ENCODE results near the gene CACNA2D3.

CACNA2D3 gene

DNA sequence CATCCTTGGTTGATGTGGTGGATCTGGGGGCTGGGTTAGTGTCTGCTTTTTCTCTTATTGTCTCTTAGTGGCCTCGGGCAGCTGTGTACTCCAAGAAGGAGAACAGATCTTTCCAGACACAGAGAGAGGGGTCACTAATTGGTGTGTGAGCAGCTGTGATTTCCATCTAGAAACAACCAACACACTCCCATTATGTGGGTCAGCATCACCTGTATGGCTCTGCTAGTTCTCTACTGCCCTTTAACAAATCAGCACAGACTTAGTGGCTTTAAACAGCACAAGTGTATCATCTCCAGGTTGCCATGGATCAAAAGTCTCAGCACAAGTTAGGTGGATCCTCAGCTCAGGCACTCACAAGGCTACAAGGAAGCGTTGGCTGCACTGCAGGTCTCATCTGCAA is 648.7 kb downstream of the CACNA2D3 start:
- WGBS, 2 experiments (ENCODE audit: insufficient coverage in 2 of 2), result 78 to 95% methylated on average over 1 of the region's 2 CpGs

DNA sequence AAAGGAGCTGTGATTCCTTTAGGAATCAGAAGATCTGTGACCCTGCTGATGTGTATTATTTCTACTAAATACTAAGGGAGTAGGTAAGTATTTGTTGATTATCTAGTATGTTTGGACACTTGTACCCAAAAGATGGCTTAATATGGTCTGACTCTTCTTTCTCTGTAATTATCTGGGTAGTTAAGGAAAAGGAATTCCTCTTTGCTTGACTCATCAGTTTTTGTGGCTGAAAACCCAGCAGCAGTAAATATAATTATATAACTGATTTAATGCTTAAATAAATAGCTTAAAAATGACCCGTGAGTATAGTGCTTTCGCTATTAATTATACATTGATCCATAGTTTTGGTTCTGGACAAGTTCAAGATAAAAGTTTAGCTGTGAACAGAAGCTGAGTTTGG is 649.7 kb downstream of the CACNA2D3 start:
- Histone ChIP-seq H3K9me3 (ENCODE audit: control insufficient read depth, low read length) (no peaks in the 10 kb centered on the region), H3K36me3 (ENCODE audit: control insufficient read depth, insufficient read depth, low read length) (no peaks in the 10 kb centered on the region), H3K4me1 (ENCODE audit: control insufficient read depth, insufficient read depth, low read length, poor library complexity, severe bottlenecking) (peaks cover 6% of the 10 kb centered on the region), H3K27ac (ENCODE audit: low read depth, low read length, severe bottlenecking) (no peak overlapping the region), H3K4me3 (ENCODE audit: extremely low read depth, insufficient read depth, low read length, poor library complexity, severe bottlenecking) (no peak overlapping the region)
- no CpG with 5 or more reads among the region's 2 CpGs for WGBS, 2 experiments (ENCODE audit: insufficient coverage in 2 of 2)

More for the DNA sequence above, 648.7 kb downstream of the CACNA2D3 start:
- no peaks in the 10 kb centered on the region for H3K36me3 ChIP-seq (ENCODE audit: control insufficient read depth, insufficient read depth, low read length)
- no peak overlapping the region for H3K27ac ChIP-seq (ENCODE audit: low read depth, low read length, severe bottlenecking)
- no peak overlapping the region for H3K4me3 ChIP-seq (ENCODE audit: extremely low read depth, insufficient read depth, low read length, poor library complexity, severe bottlenecking)
- peaks cover 6% of the 10 kb centered on the region for H3K4me1 ChIP-seq (ENCODE audit: control insufficient read depth, insufficient read depth, low read length, poor library complexity, severe bottlenecking)
- H3K9me3 ChIP-seq (ENCODE audit: control insufficient read depth, low read length), result no peaks in the 10 kb centered on the region

DNA sequence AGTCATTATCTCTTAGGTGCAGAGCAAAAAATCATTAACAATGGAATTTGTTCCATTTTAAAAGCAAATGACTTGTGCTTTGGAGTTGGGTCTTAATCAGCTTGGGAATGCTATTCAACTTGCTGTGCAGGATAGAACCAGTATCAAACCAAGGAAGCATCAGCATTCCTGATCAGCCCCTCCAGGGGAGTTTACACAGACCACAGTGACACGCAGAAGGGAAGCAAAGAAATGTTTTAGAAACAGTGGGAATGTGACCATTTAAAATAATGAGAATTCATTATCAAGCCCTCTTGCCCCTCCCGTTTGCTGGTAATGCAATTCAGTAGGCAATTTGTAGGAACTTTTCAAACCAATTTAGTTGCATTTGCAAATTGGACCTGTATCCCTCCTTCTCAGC is 650.4 kb downstream of the CACNA2D3 start:
- H3K4me3 ChIP-seq (ENCODE audit: extremely low read depth, insufficient read depth, low read length, poor library complexity, severe bottlenecking), result no peak overlapping the region
- no peaks in the 10 kb centered on the region for H3K36me3 ChIP-seq (ENCODE audit: control insufficient read depth, insufficient read depth, low read length)
- H3K27ac ChIP-seq (ENCODE audit: low read depth, low read length, severe bottlenecking), result no peak overlapping the region
- WGBS, 2 experiments (ENCODE audit: insufficient coverage in 2 of 2), result no CpG with 5 or more reads among the region's 2 CpGs
- peaks cover 6% of the 10 kb centered on the region for H3K4me1 ChIP-seq (ENCODE audit: control insufficient read depth, insufficient read depth, low read length, poor library complexity, severe bottlenecking)
- no peaks in the 10 kb centered on the region for H3K9me3 ChIP-seq (ENCODE audit: control insufficient read depth, low read length)

DNA sequence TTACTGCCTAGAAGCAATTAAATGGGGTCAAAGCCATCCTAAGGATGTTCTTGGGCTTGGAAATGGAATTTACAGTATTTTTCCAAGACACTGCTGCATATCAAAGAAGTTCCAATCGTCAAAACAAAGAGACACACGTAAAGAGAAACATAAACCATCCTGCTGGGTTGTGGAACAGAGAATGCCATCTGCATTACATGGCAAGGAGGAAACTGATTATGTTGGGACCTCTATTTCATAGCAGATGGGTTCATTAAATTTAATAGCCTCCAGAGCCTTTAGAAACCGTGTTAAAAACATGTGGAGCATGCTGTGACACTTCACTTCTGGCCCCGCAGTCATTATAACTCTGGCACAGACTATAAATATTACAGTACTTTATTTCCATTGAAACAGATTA is 650.9 kb downstream of the CACNA2D3 start:
- H3K9me3 ChIP-seq (ENCODE audit: control insufficient read depth, low read length), result no peaks in the 10 kb centered on the region
- WGBS, 2 experiments (ENCODE audit: insufficient coverage in 2 of 2), result 93% methylated on average over 3 of the region's 4 CpGs; no CpG with 5 or more reads in 1 of the 2 experiments
- H3K36me3 ChIP-seq (ENCODE audit: control insufficient read depth, insufficient read depth, low read length), result no peaks in the 10 kb centered on the region
- H3K27ac ChIP-seq (ENCODE audit: low read depth, low read length, severe bottlenecking), result no peak overlapping the region
- no peak overlapping the region for H3K4me3 ChIP-seq (ENCODE audit: extremely low read depth, insufficient read depth, low read length, poor library complexity, severe bottlenecking)
- H3K4me1 ChIP-seq (ENCODE audit: control insufficient read depth, insufficient read depth, low read length, poor library complexity, severe bottlenecking), result peaks cover 6% of the 10 kb centered on the region

DNA sequence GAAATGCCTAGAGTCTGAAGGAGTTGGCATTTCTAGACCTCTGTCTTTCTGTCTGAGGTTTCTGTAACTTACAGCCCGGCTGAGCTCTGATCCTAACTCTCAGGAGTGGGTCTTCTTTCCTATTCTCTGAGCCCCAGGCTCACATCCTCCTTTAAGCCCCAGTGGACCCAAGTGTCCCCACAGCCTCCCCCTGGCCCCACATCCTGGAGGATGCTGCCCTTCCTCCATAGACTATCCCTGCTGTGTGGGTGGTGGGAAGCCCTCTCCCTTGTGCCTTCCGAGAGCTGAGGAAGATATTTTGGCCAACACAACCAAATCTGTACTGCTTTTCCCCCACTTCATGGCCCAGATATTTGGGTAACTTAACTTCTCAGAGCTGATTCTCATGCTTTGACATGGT is 654.2 kb downstream of the CACNA2D3 start:
- Histone ChIP-seq H3K27ac (ENCODE audit: low read depth, low read length, severe bottlenecking) (no peak overlapping the region), H3K9me3 (ENCODE audit: control insufficient read depth, low read length) (no peaks in the 10 kb centered on the region), H3K4me3 (ENCODE audit: extremely low read depth, insufficient read depth, low read length, poor library complexity, severe bottlenecking) (no peak overlapping the region), H3K36me3 (ENCODE audit: control insufficient read depth, insufficient read depth, low read length) (no peaks in the 10 kb centered on the region), H3K4me1 (ENCODE audit: control insufficient read depth, insufficient read depth, low read length, poor library complexity, severe bottlenecking) (peaks cover 6% of the 10 kb centered on the region)
- WGBS, 2 experiments (ENCODE audit: insufficient coverage in 2 of 2), result 100% methylated on average over 1 of the region's 2 CpGs

DNA sequence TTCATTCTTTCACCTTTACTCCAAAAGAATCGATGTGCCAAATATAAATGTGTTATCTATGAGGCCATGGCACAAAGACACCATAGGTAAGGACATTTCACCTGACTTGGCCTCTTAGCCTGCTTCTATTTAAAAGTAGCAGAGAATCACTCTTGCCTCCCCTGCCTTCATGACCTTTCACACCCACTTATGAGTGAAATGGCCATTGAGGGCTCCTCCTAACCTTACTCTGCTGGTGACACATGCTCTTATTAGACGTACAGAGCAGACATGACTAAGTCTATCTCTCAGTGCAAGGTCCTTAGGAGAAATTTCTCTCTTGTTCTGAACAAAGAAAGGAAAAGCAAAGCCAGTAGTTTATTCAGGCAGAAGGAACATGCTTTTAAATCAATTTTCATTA is 654.8 kb downstream of the CACNA2D3 start:
- 83% methylated on average over 1 of the region's 2 CpGs; no CpG with 5 or more reads in 1 of the 2 experiments for WGBS, 2 experiments (ENCODE audit: insufficient coverage in 2 of 2)
- H3K4me3 ChIP-seq (ENCODE audit: extremely low read depth, insufficient read depth, low read length, poor library complexity, severe bottlenecking), result no peak overlapping the region
- no peak overlapping the region for H3K27ac ChIP-seq (ENCODE audit: low read depth, low read length, severe bottlenecking)
- no peaks in the 10 kb centered on the region for H3K36me3 ChIP-seq (ENCODE audit: control insufficient read depth, insufficient read depth, low read length)
- H3K9me3 ChIP-seq (ENCODE audit: control insufficient read depth, low read length), result no peaks in the 10 kb centered on the region
- H3K4me1 ChIP-seq (ENCODE audit: control insufficient read depth, insufficient read depth, low read length, poor library complexity, severe bottlenecking), result peaks cover 6% of the 10 kb centered on the region

DNA sequence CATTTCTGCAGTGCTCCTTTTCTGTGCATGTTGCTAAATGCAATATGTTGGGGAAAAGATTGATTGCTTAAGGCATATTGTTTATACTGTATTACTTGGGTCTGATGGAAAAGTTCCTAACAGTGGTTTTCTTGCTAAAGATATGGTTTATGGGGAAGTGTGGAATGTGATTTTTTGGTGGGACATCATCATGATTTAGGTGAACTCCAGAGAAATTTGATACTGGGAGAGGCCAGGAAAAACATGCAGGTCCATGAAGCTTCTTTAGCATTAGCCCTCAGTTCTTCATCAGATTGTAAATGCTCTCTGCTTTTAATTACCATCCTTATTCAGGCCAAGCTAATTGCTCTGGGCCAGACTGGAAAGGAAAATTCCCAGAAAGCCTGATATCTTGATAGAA is 658.0 kb downstream of the CACNA2D3 start:
- no peaks in the 10 kb centered on the region for H3K4me1 ChIP-seq (ENCODE audit: control insufficient read depth, insufficient read depth, low read length, poor library complexity, severe bottlenecking)
- no peak overlapping the region for H3K4me3 ChIP-seq (ENCODE audit: extremely low read depth, insufficient read depth, low read length, poor library complexity, severe bottlenecking)

DNA sequence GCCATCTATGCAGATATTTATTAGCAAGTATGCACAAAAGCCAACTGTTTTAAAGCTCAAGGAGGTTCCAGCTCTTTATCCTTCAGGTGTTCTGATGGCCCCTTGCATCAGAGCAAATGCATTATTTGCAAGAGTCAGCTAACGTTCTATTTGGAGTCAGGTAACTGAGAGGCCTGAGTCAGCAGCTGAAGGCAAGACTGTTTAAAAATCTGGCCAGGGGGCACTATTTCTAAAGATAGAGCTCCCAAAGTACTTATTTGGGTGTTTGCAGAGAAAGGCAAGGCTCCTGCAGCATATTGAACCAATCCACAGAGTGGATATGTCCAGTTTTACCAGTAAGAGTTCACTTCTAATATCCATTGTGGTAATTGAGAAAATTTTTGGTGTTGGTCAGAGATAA is 659.4 kb downstream of the CACNA2D3 start:
- Histone ChIP-seq H3K36me3 (ENCODE audit: control insufficient read depth, insufficient read depth, low read length) (no peaks in the 10 kb centered on the region), H3K27ac (ENCODE audit: low read depth, low read length, severe bottlenecking) (no peak overlapping the region), H3K4me3 (ENCODE audit: extremely low read depth, insufficient read depth, low read length, poor library complexity, severe bottlenecking) (no peak overlapping the region), H3K4me1 (ENCODE audit: control insufficient read depth, insufficient read depth, low read length, poor library complexity, severe bottlenecking) (no peaks in the 10 kb centered on the region), H3K9me3 (ENCODE audit: control insufficient read depth, low read length) (no peaks in the 10 kb centered on the region)
- WGBS, 2 experiments (ENCODE audit: insufficient coverage in 2 of 2), result 100% methylated on average over 1 of the region's 1 CpG; no CpG with 5 or more reads in 1 of the 2 experiments

More for the DNA sequence above, 658.0 kb downstream of the CACNA2D3 start:
- H3K36me3 ChIP-seq (ENCODE audit: control insufficient read depth, insufficient read depth, low read length), result no peaks in the 10 kb centered on the region
- H3K27ac ChIP-seq (ENCODE audit: low read depth, low read length, severe bottlenecking), result no peak overlapping the region
- H3K9me3 ChIP-seq (ENCODE audit: control insufficient read depth, low read length), result no peaks in the 10 kb centered on the region

DNA sequence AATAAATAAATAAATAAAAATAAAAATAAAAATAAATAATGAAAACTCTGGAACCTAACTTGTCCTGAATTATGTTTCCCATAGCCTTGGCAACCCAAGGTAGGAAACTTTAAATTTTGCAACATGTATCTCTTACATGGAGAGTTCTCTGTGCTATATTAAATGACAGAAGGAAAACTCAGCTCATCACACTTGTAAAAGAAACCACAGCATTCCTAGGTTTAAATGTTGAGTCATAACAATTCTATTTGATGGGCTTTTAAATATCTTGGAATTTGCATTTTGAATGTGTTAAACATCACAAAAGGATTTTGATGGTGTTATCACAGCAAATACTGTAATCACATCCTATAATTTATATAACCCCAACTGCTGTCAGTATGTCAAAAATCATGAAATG is 661.3 kb downstream of the CACNA2D3 start:
- no peak overlapping the region for H3K4me3 ChIP-seq (ENCODE audit: extremely low read depth, insufficient read depth, low read length, poor library complexity, severe bottlenecking)
- no peaks in the 10 kb centered on the region for H3K36me3 ChIP-seq (ENCODE audit: control insufficient read depth, insufficient read depth, low read length)
- H3K4me1 ChIP-seq (ENCODE audit: control insufficient read depth, insufficient read depth, low read length, poor library complexity, severe bottlenecking), result no peaks in the 10 kb centered on the region
- no peaks in the 10 kb centered on the region for H3K9me3 ChIP-seq (ENCODE audit: control insufficient read depth, low read length)
- H3K27ac ChIP-seq (ENCODE audit: low read depth, low read length, severe bottlenecking), result no peak overlapping the region

DNA sequence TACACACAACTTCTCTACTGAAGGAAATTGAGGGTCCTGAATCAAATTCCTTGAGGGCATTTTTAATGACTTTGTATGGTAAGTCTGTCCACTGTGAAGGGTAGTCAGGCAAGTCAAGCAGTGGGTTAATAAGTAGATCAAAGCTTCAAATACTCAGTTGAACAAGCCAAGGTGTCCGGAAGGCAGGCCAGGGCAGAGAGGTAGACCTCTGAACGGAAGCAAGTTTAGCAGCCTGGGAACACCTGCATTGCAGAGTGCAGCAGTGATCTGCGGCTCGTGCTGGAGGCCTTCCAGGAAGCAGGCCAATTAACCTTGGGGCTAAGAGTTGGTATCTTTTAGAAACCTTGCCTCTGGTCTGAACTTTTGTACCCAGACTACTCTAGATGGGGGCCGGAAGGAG is 661.7 kb downstream of the CACNA2D3 start:
- WGBS, 2 experiments (ENCODE audit: insufficient coverage in 2 of 2), result 71 to 83% methylated on average over 4 to 5 of the region's 5 CpGs
- Histone ChIP-seq H3K4me3 (ENCODE audit: extremely low read depth, insufficient read depth, low read length, poor library complexity, severe bottlenecking) (no peak overlapping the region), H3K9me3 (ENCODE audit: control insufficient read depth, low read length) (no peaks in the 10 kb centered on the region), H3K36me3 (ENCODE audit: control insufficient read depth, insufficient read depth, low read length) (no peaks in the 10 kb centered on the region), H3K27ac (ENCODE audit: low read depth, low read length, severe bottlenecking) (no peak overlapping the region), H3K4me1 (ENCODE audit: control insufficient read depth, insufficient read depth, low read length, poor library complexity, severe bottlenecking) (no peaks in the 10 kb centered on the region)

DNA sequence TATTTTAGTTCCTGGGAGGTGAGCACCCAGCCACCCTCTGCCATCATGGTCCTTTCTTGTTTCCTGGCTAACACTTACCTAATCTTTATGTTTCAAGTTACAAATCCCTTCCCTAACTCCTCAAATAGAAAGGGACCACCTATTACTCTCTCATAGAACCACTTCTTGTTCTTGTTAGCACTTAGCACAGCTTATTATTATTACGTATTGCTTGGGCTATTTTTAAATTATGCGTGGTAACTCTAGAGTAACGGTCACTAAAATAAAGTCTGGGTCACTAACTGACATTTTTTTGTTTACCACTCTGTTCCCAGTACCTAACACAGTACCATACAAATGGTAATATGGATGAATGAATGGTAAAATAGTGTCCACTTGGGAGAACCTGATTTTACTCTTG is 663.6 kb downstream of the CACNA2D3 start:
- Histone ChIP-seq H3K4me3 (ENCODE audit: extremely low read depth, insufficient read depth, low read length, poor library complexity, severe bottlenecking) (no peak overlapping the region), H3K9me3 (ENCODE audit: control insufficient read depth, low read length) (no peaks in the 10 kb centered on the region), H3K4me1 (ENCODE audit: control insufficient read depth, insufficient read depth, low read length, poor library complexity, severe bottlenecking) (no peaks in the 10 kb centered on the region), H3K27ac (ENCODE audit: low read depth, low read length, severe bottlenecking) (no peak overlapping the region), H3K36me3 (ENCODE audit: control insufficient read depth, insufficient read depth, low read length) (no peaks in the 10 kb centered on the region)
- 80 to 100% methylated on average over 1 of the region's 3 CpGs for WGBS, 2 experiments (ENCODE audit: insufficient coverage in 2 of 2)

DNA sequence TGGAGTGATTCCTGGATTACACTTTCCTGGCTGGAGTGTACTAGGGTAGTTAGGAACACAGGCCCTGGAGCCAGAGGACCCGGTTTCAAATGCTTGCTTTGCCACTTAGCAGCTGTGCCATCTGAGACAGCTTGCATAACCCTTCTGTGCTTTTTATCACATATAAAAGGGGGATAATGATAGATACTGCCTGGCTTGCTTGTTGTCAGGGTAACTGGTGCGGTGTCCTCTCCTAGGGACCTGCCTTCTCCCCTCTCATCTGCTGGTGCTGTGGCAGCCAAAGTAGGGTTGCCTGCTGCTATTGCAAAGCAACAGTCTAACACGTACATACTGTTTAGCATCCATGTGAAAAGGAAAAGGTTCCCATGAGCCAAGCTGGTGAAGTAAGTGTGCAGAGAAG is 667.7 kb downstream of the CACNA2D3 start:
- Histone ChIP-seq H3K4me3 (ENCODE audit: extremely low read depth, insufficient read depth, low read length, poor library complexity, severe bottlenecking) (no peak overlapping the region), H3K9me3 (ENCODE audit: control insufficient read depth, low read length) (no peaks in the 10 kb centered on the region), H3K36me3 (ENCODE audit: control insufficient read depth, insufficient read depth, low read length) (no peaks in the 10 kb centered on the region), H3K4me1 (ENCODE audit: control insufficient read depth, insufficient read depth, low read length, poor library complexity, severe bottlenecking) (no peaks in the 10 kb centered on the region), H3K27ac (ENCODE audit: low read depth, low read length, severe bottlenecking) (no peak overlapping the region)
- WGBS, 2 experiments (ENCODE audit: insufficient coverage in 2 of 2), result 93 to 100% methylated on average over 1 to 2 of the region's 3 CpGs

Measured in mesodermal cell (in vitro differentiated cells).